ENCODE measurements around the gene MERTK.

The MERTK gene

DNA sequence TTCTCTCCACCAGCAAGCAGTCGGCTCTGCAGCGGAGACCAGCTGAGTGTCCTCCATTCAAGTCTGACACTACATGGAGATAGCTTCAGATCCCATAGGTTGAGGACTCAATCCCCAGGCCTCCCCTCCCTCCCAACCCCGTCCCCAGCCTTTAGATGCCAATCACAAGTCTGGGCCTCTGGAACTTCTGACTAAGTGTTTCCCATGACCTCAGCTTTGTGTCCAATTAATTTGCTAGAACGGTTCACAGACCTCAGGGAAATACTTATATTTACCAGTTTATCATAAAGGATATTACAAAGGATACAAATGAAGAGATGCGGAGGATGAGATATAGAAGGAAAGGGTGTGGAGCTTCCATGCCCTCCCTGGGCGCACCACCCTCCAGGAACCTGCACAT is 77.4 kb downstream of the MERTK start:
- no peak overlapping the region for H3K27ac ChIP-seq

DNA sequence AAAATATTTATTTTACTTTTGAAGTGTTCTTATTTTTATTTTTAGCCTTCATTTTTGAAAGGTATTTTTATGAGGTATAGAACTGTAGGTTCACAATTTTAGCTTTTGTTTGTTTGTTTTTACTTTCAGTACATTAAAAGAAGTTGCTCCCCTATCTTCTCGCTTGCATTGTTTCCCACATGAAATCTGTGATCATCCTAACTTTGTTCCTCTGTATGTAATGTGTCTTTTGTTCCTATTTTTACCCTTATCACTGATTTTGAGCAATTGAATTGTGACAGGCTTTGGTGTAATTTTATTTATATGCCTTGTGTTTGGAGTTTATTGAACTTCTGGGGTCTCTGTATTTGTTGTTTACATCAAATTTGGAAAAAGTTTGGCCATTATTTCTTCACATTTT is 78.8 kb downstream of the MERTK start:
- H3K27ac ChIP-seq = no peak overlapping the region
- TF ChIP-seq, protein P1, sequence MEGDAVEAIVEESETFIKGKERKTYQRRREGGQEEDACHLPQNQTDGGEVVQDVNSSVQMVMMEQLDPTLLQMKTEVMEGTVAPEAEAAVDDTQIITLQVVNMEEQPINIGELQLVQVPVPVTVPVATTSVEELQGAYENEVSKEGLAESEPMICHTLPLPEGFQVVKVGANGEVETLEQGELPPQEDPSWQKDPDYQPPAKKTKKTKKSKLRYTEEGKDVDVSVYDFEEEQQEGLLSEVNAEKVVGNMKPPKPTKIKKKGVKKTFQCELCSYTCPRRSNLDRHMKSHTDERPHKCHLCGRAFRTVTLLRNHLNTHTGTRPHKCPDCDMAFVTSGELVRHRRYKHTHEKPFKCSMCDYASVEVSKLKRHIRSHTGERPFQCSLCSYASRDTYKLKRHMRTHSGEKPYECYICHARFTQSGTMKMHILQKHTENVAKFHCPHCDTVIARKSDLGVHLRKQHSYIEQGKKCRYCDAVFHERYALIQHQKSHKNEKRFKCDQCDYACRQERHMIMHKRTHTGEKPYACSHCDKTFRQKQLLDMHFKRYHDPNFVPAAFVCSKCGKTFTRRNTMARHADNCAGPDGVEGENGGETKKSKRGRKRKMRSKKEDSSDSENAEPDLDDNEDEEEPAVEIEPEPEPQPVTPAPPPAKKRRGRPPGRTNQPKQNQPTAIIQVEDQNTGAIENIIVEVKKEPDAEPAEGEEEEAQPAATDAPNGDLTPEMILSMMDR (conservative IDR thresholded peaks at IDR 0.05) = no peak
- no peak for TF ChIP-seq ZFX (IDR thresholded peaks at IDR 0.05)

More for the DNA sequence above, 77.4 kb downstream of the MERTK start:
- TF ChIP-seq, protein P1 (conservative IDR thresholded peaks at IDR 0.05) = no peak
- no peak for TF ChIP-seq ZFX (IDR thresholded peaks at IDR 0.05)

DNA sequence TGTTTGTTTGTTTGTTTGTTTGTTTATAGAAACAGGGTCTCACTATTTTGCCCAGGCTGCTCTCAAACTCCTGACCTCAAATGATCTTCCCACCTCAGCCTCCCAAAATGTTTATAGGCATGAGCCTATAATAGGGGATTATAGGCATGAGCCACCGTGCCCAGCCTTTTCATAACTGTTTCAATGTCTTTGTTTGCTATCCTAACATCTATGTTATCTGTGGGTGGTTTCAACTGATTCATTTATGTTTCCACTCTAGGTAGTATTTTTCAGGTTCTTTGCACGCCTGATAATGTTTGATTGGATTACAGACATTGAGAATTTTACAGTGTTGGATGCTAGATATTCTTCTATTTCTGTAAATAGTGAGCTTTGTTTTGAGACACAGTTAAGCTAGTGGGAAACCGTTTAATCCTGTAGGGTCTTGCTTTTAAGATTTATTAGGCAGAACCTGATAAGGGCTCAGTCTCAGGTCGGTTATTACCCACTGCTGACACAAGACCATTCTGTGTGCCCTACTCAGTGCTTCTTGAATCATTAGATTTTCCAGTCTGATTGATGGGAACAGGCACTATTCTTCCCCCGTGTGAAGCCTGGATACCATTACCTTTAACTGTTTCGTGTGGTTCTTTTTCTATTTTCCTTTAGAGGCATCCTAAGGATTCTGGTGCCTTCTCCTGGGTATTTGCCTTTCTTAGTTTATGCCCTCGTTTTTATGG is 80.2 kb downstream of the MERTK start:
- no peak overlapping the region for H3K27ac ChIP-seq
- TF ChIP-seq, protein P1 (conservative IDR thresholded peaks at IDR 0.05) = no peak
- TF ChIP-seq ZFX (IDR thresholded peaks at IDR 0.05) = no peak

DNA sequence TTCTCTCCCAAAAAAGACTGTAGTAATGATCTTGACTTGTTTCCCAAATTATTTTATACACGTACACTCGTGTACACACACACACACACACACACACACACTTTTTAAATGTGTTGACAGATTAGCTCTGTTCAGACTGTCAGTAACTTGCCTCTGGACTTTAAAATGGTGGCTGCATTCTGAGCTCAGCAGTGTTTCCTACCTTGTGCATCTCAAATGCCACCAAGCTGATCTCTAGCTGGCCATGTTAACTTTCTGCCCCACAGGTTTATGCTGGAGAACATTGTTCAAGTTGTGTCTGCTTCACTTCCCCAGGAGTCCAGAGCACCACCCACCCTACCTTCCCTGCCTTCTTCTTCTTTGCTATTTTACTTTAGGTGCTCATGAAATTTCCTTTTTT is 83.3 kb downstream of the MERTK start:
- H3K27ac ChIP-seq = no peak overlapping the region
- no peak for TF ChIP-seq ZFX (IDR thresholded peaks at IDR 0.05)
- TF ChIP-seq, protein P1 (conservative IDR thresholded peaks at IDR 0.05) = no peak

DNA sequence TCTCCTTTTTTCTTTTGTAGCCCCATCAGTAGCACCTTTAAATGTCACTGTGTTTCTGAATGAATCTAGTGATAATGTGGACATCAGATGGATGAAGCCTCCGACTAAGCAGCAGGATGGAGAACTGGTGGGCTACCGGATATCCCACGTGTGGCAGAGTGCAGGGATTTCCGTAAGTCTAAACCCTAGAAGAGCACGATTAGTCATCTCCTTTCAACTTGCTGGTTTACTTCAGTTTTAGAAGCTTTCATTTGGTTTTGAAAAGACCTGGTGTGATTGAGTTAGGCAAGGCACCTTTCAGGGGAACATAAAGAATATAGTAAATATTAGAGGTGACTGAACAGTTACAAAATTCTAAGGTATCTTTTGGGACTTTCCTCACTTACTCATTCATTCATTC is 84.4 kb downstream of the MERTK start:
- TF ChIP-seq, protein P1 (conservative IDR thresholded peaks at IDR 0.05) = no peak
- no peak for TF ChIP-seq ZFX (IDR thresholded peaks at IDR 0.05)
- H3K27ac ChIP-seq = no peak overlapping the region

DNA sequence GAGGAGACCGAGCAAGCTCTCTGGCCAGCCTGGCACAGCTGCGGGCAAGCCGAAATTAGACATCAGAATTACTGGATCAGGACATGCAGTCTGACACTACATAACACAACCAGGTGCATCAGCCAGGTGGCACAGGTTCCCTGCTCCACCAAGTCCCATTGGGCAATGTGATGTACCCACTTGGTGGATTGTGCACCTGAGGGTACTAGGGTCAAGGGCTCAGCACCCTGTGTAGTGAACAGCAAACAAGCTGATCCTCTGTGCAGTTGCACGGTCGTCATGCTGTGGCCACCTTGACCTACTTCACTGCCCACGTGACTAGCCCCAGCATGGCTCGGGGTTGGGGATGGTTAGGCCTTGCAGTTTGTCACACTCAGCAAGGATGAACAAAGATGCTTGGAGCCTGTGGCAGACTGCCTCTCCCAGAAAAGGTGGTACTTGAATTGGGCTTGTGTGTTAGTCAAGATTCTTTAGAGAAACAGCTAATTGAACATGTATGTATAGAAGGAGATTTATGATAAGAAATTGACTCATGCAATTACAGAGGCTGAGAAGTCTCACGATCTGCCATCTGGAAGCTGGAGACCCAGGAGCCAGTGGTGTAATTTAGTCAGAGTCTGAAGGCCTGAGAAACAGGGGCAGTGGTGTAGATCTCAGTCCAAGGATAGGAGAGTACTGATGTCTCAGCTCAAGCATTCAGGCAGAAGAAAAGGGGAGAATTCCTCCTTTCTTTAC is 85.2 kb downstream of the MERTK start:
- H3K27ac ChIP-seq = no peak overlapping the region
- TF ChIP-seq, protein P1 (conservative IDR thresholded peaks at IDR 0.05) = no peak
- no peak for TF ChIP-seq ZFX (IDR thresholded peaks at IDR 0.05)

DNA sequence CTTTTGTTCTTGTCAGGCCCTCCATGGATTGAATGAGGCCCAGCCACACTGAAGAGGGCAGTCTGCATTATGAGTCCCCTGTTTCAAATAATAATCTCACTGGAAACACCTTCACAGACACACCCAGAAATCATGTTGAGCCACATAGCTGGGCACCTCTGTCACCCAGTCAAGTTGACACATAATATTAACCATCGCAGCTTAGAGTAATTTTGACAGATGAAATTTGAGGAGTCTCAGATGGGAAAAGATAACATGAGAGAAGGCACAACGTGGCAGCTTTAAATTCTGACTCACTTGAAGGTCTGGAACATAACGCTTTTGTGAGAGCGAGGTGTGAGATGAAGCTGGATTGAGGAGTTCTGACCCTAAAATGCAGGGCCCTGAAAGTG is 85.8 kb downstream of the MERTK start:
- H3K27ac ChIP-seq = no peak overlapping the region
- no peak for TF ChIP-seq ZFX (IDR thresholded peaks at IDR 0.05)
- TF ChIP-seq, protein P1 (conservative IDR thresholded peaks at IDR 0.05) = no peak

Measured in C4-2B (cell line).